Measurements from ENCODE around the gene TFDP1.

TFDP1 gene

GRCh38 chr13:113632706-113633484, 48.3 kb downstream of the TFDP1 start:
- DNase-seq (ENCODE audit: low read depth, low spot score): no peak

GRCh38 chr13:113633485-113633873, 48.9 kb downstream of the TFDP1 start:
- DNase-seq (ENCODE audit: low read depth, low spot score): no peak

- DNase-seq (ENCODE audit: low read depth, low spot score): no peak
Observed at GRCh38 chr13:113634279-113635047, 49.9 kb downstream of the TFDP1 start.

GRCh38 chr13:113635048-113635420, 50.5 kb downstream of the TFDP1 start:
- no peak for DNase-seq (ENCODE audit: low read depth, low spot score)

- DNase-seq (ENCODE audit: low read depth, low spot score): no peak
Observed at GRCh38 chr13:113635709-113636108, 51.2 kb downstream of the TFDP1 start.

- no peak for DNase-seq (ENCODE audit: low read depth, low spot score)
Observed at GRCh38 chr13:113636266-113636963, 51.9 kb downstream of the TFDP1 start.

- DNase-seq (ENCODE audit: low read depth, low spot score): no peak
Observed at GRCh38 chr13:113637262-113638160, 53.0 kb downstream of the TFDP1 start.

GRCh38 chr13:113638173-113638746, 53.7 kb downstream of the TFDP1 start:
- no peak for DNase-seq (ENCODE audit: low read depth, low spot score)

GRCh38 chr13:113638806-113639205, 54.3 kb downstream of the TFDP1 start:
- no peak for DNase-seq (ENCODE audit: low read depth, low spot score)

- DNase-seq (ENCODE audit: low read depth, low spot score): no peak
Observed at GRCh38 chr13:113639616-113640262, 55.2 kb downstream of the TFDP1 start.

- DNase-seq (ENCODE audit: low read depth, low spot score): no peak
Observed at GRCh38 chr13:113641426-113641825, 56.9 kb downstream of the TFDP1 start.

- DNase-seq (ENCODE audit: low read depth, low spot score): no peak
Observed at GRCh38 chr13:113642563-113642962, 58.0 kb downstream of the TFDP1 start.

- DNase-seq (ENCODE audit: low read depth, low spot score): no peak
Observed at GRCh38 chr13:113643593-113643992, 59.0 kb downstream of the TFDP1 start.

GRCh38 chr13:113644800-113645199, 60.2 kb downstream of the TFDP1 start:
- no peak for DNase-seq (ENCODE audit: low read depth, low spot score)

- no peak for DNase-seq (ENCODE audit: low read depth, low spot score)
Observed at GRCh38 chr13:113645329-113645728, 60.8 kb downstream of the TFDP1 start.

- no peak for DNase-seq (ENCODE audit: low read depth, low spot score)
Observed at GRCh38 chr13:113646376-113646775, 61.8 kb downstream of the TFDP1 start.

GRCh38 chr13:113646921-113647340, 62.4 kb downstream of the TFDP1 start:
- no peak for DNase-seq (ENCODE audit: low read depth, low spot score)

GRCh38 chr13:113647351-113648215, 63.0 kb downstream of the TFDP1 start:
- no peak for DNase-seq (ENCODE audit: low read depth, low spot score)

- no peak for DNase-seq (ENCODE audit: low read depth, low spot score)
Observed at GRCh38 chr13:113648216-113648610, 63.7 kb downstream of the TFDP1 start.

- DNase-seq (ENCODE audit: low read depth, low spot score): no peak
Observed at GRCh38 chr13:113649212-113649611, 64.7 kb downstream of the TFDP1 start.
